DOHH2 (cell line): Measurements from ENCODE around the gene STAG1.
"Not testable (repeated sequence)": the region's sequence is repeated elsewhere in the genome, so short reads cannot be mapped to it uniquely, and the experiment has no call there.

ENCODE experiments used
- H3F3A ChIP-seq: fragments of 200-600 bp; sonication (generic), shearing (Covaris generic); 2 replicates; pipeline ENCODE4 v1.6.0; 2016; ENCODE audit warnings: antibody characterized with exemption, mild to moderate bottlenecking; ENCODE audit not compliant: control insufficient read depth, insufficient read depth
- H3K27ac ChIP-seq: fragments of 200-600 bp; sonication (generic); 2 replicates; pipeline ENCODE4 v1.5.1; 2014; ENCODE audit warnings: low read depth, mild to moderate bottlenecking, low read length, moderate library complexity
- H3K27me3 ChIP-seq: fragments of 200-600 bp; sonication (generic); 2 replicates; pipeline ENCODE4 v1.6.1; 2014; ENCODE audit warnings: mild to moderate bottlenecking, low read length, mixed read lengths; ENCODE audit not compliant: control insufficient read depth
- H3K36me3 ChIP-seq: fragments of 200-600 bp; sonication (generic); 2 replicates; pipeline ENCODE4 v1.6.1; 2014; ENCODE audit warnings: mild to moderate bottlenecking, low read length, moderate library complexity, mixed read lengths; ENCODE audit not compliant: control insufficient read depth
- H3K4me1 ChIP-seq: fragments of 200-600 bp; sonication (generic); 2 replicates; pipeline ENCODE4 v1.6.1; 2014; ENCODE audit warnings: mild to moderate bottlenecking, low read length, mixed read lengths; ENCODE audit not compliant: control insufficient read depth
- H3K4me2 ChIP-seq: fragments of 200-600 bp; sonication (generic); 2 replicates; pipeline ENCODE4 v1.6.0; 2014; ENCODE audit warnings: mild to moderate bottlenecking, low read length, moderate library complexity
- H3K4me3 ChIP-seq: fragments of 200-600 bp; sonication (generic); 2 replicates; pipeline ENCODE4 v1.5.1; 2014; ENCODE audit warnings: mild to moderate bottlenecking, low read length, mixed read lengths
- H3K79me2 ChIP-seq: fragments of 200-600 bp; sonication (generic); 2 replicates; pipeline ENCODE4 v1.6.1; 2014; ENCODE audit warnings: mild to moderate bottlenecking, low read length, mixed read lengths; ENCODE audit not compliant: control insufficient read depth
- H3K9me2 ChIP-seq: fragments of 200-600 bp; sonication (generic); replicated peaks from 2 replicates; pipeline ENCODE4 v1.6.1; 2014; ENCODE audit warnings: mild to moderate bottlenecking, low read length, mixed read lengths; ENCODE audit not compliant: control insufficient read depth
- H3K9me3 ChIP-seq: fragments of 200-600 bp; sonication (generic); 2 replicates; pipeline ENCODE4 v1.6.1; 2014; ENCODE audit warnings: antibody characterized with exemption, low read length, mixed read lengths; ENCODE audit not compliant: control insufficient read depth, insufficient read depth
- H4K20me1 ChIP-seq: fragments of 200-600 bp; sonication (generic); 2 replicates; pipeline ENCODE4 v1.6.0; 2014; ENCODE audit warnings: low read depth, mild to moderate bottlenecking, antibody characterized with exemption, low read length, moderate library complexity; ENCODE audit not compliant: control insufficient read depth, insufficient read depth
- CTCF ChIP-seq: fragments of 200-600 bp; sonication (generic); IDR thresholded peaks from one replicate; pipeline ENCODE4 v1.5.1; 2014; ENCODE audit warnings: antibody characterized with exemption, mild to moderate bottlenecking, low read depth, low read length; ENCODE audit not compliant: poor library complexity, severe bottlenecking
- EZH2phosphoT487 ChIP-seq: fragments of 200-600 bp; sonication (generic); IDR thresholded peaks from 2 replicates; pipeline ENCODE4 v1.6.1; 2017; ENCODE audit warnings: borderline replicate concordance, mild to moderate bottlenecking, antibody characterized with exemption, low read length, moderate library complexity, mixed read lengths

STAG1 gene

GRCh38 chr3:136645915-136646314, 106.3 kb downstream of the STAG1 start:
- no peak for TF ChIP-seq EZH2phosphoT487
- no peak for TF ChIP-seq CTCF
- H3K79me2 ChIP-seq, result peaks cover 99% of the 10 kb centered on the region
- no peak overlapping the region for H3K4me2 ChIP-seq

GRCh38 chr3:136644212-136644611, 108.0 kb downstream of the STAG1 start:
- peaks cover 98% of the 10 kb centered on the region for H3K79me2 ChIP-seq
- no peaks in the 10 kb centered on the region for H3K36me3 ChIP-seq
- H3F3A ChIP-seq, result no peaks in the 10 kb centered on the region; the same call in 1 of the 2 replicates
- no peaks in the 10 kb centered on the region for H3K9me2 ChIP-seq
- no peak overlapping the region for H3K4me3 ChIP-seq
- H3K9me3 ChIP-seq, result no peaks in the 10 kb centered on the region
- H3K27me3 ChIP-seq, result no peaks in the 10 kb centered on the region
- peaks cover 4% of the 10 kb centered on the region for H4K20me1 ChIP-seq
- TF ChIP-seq CTCF (no peak), EZH2phosphoT487 (no peak)
- H3K27ac ChIP-seq, result no peak overlapping the region
- peaks cover 7% of the 10 kb centered on the region for H3K4me1 ChIP-seq
- H3K4me2 ChIP-seq, result no peak overlapping the region

More at GRCh38 chr3:136645915-136646314, 106.3 kb downstream of the STAG1 start:
- Histone ChIP-seq H3K4me1 (peaks cover 7% of the 10 kb centered on the region), H3K9me3 (no peaks in the 10 kb centered on the region), H3K4me3 (no peak overlapping the region), H3K27me3 (no peaks in the 10 kb centered on the region), H3F3A (no peaks in the 10 kb centered on the region; the same call in 1 of the 2 replicates), H4K20me1 (peaks cover 4% of the 10 kb centered on the region; the same call in 1 of the 2 replicates), H3K36me3 (no peaks in the 10 kb centered on the region), H3K9me2 (no peaks in the 10 kb centered on the region), H3K27ac (no peak overlapping the region)

- H3K4me3 ChIP-seq, H3K27me3 ChIP-seq, H4K20me1 ChIP-seq, H3K9me2 ChIP-seq, H3K36me3 ChIP-seq, H3F3A ChIP-seq, H3K4me1 ChIP-seq, H3K27ac ChIP-seq, H3K4me2 ChIP-seq, H3K9me3 ChIP-seq: not testable (repeated sequence)
- H3K79me2 ChIP-seq, result peaks cover 98% of the 10 kb centered on the region
Observed at GRCh38 chr3:136643380-136643779, 108.8 kb downstream of the STAG1 start.

- no peak for TF ChIP-seq CTCF
- TF ChIP-seq EZH2phosphoT487, result no peak
- peaks cover 98% of the 10 kb centered on the region for H3K79me2 ChIP-seq
Observed at GRCh38 chr3:136642711-136643110, 109.5 kb downstream of the STAG1 start.

More at GRCh38 chr3:136642711-136643110, 109.5 kb downstream of the STAG1 start:
- Histone ChIP-seq H3K9me2 (no peaks in the 10 kb centered on the region), H3F3A (no peaks in the 10 kb centered on the region; the same call in 1 of the 2 replicates), H3K27ac (no peak overlapping the region), H4K20me1 (peaks cover 4% of the 10 kb centered on the region; the same call in 1 of the 2 replicates), H3K9me3 (no peaks in the 10 kb centered on the region), H3K4me3 (no peak overlapping the region), H3K4me1 (no peaks in the 10 kb centered on the region), H3K4me2 (no peak overlapping the region), H3K36me3 (no peaks in the 10 kb centered on the region), H3K27me3 (no peaks in the 10 kb centered on the region)
